ENCODE measurements around the gene SLC24A3.

DNA sequence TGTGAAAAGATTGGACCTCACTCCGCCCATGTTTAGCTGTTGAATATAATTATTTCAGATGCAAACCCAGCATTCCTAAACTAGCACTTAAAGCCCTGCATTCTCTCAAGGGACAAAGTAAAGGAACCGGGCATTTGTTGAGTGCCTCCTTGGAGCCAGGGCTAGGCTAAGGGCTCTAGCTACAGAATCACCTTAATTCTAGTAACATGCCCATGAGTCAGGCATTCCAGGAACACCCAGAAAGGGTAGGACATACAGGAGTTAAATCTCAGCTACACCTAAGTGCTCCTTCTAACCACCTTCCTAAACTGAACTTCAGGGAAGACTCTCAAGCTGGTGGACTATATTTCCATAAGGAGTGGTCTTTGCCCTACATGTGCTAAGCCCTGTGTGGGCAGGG is 89.4 kb downstream of the SLC24A3 start:
- no peak for TF ChIP-seq YY1 (tag by site-specific recombination; IDR thresholded peaks at IDR 0.05)
- TF ChIP-seq, protein P1, sequence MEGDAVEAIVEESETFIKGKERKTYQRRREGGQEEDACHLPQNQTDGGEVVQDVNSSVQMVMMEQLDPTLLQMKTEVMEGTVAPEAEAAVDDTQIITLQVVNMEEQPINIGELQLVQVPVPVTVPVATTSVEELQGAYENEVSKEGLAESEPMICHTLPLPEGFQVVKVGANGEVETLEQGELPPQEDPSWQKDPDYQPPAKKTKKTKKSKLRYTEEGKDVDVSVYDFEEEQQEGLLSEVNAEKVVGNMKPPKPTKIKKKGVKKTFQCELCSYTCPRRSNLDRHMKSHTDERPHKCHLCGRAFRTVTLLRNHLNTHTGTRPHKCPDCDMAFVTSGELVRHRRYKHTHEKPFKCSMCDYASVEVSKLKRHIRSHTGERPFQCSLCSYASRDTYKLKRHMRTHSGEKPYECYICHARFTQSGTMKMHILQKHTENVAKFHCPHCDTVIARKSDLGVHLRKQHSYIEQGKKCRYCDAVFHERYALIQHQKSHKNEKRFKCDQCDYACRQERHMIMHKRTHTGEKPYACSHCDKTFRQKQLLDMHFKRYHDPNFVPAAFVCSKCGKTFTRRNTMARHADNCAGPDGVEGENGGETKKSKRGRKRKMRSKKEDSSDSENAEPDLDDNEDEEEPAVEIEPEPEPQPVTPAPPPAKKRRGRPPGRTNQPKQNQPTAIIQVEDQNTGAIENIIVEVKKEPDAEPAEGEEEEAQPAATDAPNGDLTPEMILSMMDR (tag by site-specific recombination; IDR thresholded peaks at IDR 0.05) = no peak
- TF ChIP-seq, protein P2, sequence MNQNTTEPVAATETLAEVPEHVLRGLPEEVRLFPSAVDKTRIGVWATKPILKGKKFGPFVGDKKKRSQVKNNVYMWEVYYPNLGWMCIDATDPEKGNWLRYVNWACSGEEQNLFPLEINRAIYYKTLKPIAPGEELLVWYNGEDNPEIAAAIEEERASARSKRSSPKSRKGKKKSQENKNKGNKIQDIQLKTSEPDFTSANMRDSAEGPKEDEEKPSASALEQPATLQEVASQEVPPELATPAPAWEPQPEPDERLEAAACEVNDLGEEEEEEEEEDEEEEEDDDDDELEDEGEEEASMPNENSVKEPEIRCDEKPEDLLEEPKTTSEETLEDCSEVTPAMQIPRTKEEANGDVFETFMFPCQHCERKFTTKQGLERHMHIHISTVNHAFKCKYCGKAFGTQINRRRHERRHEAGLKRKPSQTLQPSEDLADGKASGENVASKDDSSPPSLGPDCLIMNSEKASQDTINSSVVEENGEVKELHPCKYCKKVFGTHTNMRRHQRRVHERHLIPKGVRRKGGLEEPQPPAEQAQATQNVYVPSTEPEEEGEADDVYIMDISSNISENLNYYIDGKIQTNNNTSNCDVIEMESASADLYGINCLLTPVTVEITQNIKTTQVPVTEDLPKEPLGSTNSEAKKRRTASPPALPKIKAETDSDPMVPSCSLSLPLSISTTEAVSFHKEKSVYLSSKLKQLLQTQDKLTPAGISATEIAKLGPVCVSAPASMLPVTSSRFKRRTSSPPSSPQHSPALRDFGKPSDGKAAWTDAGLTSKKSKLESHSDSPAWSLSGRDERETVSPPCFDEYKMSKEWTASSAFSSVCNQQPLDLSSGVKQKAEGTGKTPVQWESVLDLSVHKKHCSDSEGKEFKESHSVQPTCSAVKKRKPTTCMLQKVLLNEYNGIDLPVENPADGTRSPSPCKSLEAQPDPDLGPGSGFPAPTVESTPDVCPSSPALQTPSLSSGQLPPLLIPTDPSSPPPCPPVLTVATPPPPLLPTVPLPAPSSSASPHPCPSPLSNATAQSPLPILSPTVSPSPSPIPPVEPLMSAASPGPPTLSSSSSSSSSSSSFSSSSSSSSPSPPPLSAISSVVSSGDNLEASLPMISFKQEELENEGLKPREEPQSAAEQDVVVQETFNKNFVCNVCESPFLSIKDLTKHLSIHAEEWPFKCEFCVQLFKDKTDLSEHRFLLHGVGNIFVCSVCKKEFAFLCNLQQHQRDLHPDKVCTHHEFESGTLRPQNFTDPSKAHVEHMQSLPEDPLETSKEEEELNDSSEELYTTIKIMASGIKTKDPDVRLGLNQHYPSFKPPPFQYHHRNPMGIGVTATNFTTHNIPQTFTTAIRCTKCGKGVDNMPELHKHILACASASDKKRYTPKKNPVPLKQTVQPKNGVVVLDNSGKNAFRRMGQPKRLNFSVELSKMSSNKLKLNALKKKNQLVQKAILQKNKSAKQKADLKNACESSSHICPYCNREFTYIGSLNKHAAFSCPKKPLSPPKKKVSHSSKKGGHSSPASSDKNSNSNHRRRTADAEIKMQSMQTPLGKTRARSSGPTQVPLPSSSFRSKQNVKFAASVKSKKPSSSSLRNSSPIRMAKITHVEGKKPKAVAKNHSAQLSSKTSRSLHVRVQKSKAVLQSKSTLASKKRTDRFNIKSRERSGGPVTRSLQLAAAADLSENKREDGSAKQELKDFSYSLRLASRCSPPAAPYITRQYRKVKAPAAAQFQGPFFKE (tag by site-specific recombination; IDR thresholded peaks at IDR 0.05; ENCODE audit: borderline replicate concordance) = no peak
- no peak for TF ChIP-seq ZBTB17 (tag by site-specific recombination; IDR thresholded peaks at IDR 0.05)
- TF ChIP-seq ZXDB (tag by site-specific recombination; IDR thresholded peaks at IDR 0.05) = no peak
- TF ChIP-seq, protein P3, sequence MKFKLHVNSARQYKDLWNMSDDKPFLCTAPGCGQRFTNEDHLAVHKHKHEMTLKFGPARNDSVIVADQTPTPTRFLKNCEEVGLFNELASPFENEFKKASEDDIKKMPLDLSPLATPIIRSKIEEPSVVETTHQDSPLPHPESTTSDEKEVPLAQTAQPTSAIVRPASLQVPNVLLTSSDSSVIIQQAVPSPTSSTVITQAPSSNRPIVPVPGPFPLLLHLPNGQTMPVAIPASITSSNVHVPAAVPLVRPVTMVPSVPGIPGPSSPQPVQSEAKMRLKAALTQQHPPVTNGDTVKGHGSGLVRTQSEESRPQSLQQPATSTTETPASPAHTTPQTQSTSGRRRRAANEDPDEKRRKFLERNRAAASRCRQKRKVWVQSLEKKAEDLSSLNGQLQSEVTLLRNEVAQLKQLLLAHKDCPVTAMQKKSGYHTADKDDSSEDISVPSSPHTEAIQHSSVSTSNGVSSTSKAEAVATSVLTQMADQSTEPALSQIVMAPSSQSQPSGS (tag by site-specific recombination; IDR thresholded peaks at IDR 0.05; ENCODE audit: low read depth) = no peak
- no peak for TF ChIP-seq ZNF624 (tag by site-specific recombination; IDR thresholded peaks at IDR 0.05)
- TF ChIP-seq GLIS1 (tag by site-specific recombination; IDR thresholded peaks at IDR 0.05) = no peak
- no peak for TF ChIP-seq ZNF830 (tag by site-specific recombination; IDR thresholded peaks at IDR 0.05; ENCODE audit: low read depth)
- no peak for TF ChIP-seq GLIS2 (tag by site-specific recombination; IDR thresholded peaks at IDR 0.05)
